ENCODE results near the gene HMOX2.

Gene HMOX2

GRCh38 chr16:4505356-4506147 is 29.4 kb downstream of the HMOX2 start:
- DNase-seq, result no peak

GRCh38 chr16:4506450-4506849 is 30.3 kb downstream of the HMOX2 start:
- DNase-seq, result peak; percentile 41 to 78

GRCh38 chr16:4507588-4508345 is 31.6 kb downstream of the HMOX2 start:
- DNase-seq, result no peak

- DNase-seq, result no peak
Observed at GRCh38 chr16:4508806-4509205, 32.6 kb downstream of the HMOX2 start.

GRCh38 chr16:4509420-4509819 is 33.2 kb downstream of the HMOX2 start:
- no peak for DNase-seq

GRCh38 chr16:4510131-4510530 is 33.9 kb downstream of the HMOX2 start:
- no peak for DNase-seq

GRCh38 chr16:4510747-4511426 is 34.7 kb downstream of the HMOX2 start:
- no peak for DNase-seq

GRCh38 chr16:4511441-4512082 is 35.4 kb downstream of the HMOX2 start:
- peak in 1 of 2 experiments; percentile 39 for DNase-seq

- DNase-seq, result no peak
Observed at GRCh38 chr16:4512473-4512872, 36.3 kb downstream of the HMOX2 start.

- DNase-seq, result no peak
Observed at GRCh38 chr16:4513086-4513860, 37.1 kb downstream of the HMOX2 start.

- DNase-seq, result no peak
Observed at GRCh38 chr16:4513881-4514280, 37.7 kb downstream of the HMOX2 start.

- DNase-seq, result no peak
Observed at GRCh38 chr16:4514606-4515005, 38.4 kb downstream of the HMOX2 start.

GRCh38 chr16:4515611-4516233 is 39.5 kb downstream of the HMOX2 start:
- no peak for DNase-seq

- peak in 1 of 2 experiments; percentile 48 for DNase-seq
Observed at GRCh38 chr16:4517812-4518680, 41.8 kb downstream of the HMOX2 start.

- DNase-seq, result no peak
Observed at GRCh38 chr16:4519274-4520058, 43.3 kb downstream of the HMOX2 start.

- DNase-seq, result no peak
Observed at GRCh38 chr16:4520913-4521312, 44.7 kb downstream of the HMOX2 start.

GRCh38 chr16:4522051-4522581 is 45.9 kb downstream of the HMOX2 start:
- DNase-seq, result peak; percentile 89 to 95

GRCh38 chr16:4523686-4524085 is 47.5 kb downstream of the HMOX2 start:
- no peak for DNase-seq

GRCh38 chr16:4524571-4524970 is 48.4 kb downstream of the HMOX2 start:
- DNase-seq, result no peak

- DNase-seq, result no peak
Observed at GRCh38 chr16:4525069-4525468, 48.9 kb downstream of the HMOX2 start.

All from NCI-H446 (cell line).